SK-N-SH treated with all-trans-retinoic acid at 6 μM for 48 hours (cell line): Measurements from ENCODE around the gene PNPO.

Experiments
- OSR1 ChIP-seq: fragments of 250-450 bp; sonication (Bioruptor Pico); IDR thresholded peaks from 2 replicates; pipeline ENCODE4 v1.8.0; 2022; ENCODE audit warnings: moderate library complexity, mild to moderate bottlenecking, inconsistent platforms
- TF ChIP-seq, protein P1 (sequence below): fragments of 250-450 bp; sonication (Bioruptor Pico); IDR thresholded peaks from 2 replicates; pipeline ENCODE4 v1.8.0; 2020; ENCODE audit warnings: mild to moderate bottlenecking, moderate library complexity, borderline replicate concordance

DNA sequence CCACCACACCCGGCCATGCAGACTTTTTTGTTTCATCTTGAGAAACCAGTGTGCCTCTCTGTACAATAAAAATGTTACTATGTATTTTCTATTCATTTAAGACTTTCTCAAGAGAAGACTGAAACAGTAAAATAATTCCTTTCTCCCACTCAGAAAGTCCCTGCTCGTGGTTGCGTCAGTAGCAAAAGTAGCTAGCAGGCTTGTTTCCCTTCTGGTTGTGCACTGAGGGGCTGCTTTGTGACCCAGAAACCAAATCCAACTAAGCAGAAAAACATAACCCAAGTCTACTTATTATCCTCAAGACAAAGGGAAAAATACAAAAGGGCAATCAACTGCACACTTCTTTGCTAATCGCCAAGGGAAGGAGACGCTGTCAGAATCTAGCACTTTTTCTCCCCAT, 3.4 kb upstream of the PNPO start:
- TF ChIP-seq, protein P1, sequence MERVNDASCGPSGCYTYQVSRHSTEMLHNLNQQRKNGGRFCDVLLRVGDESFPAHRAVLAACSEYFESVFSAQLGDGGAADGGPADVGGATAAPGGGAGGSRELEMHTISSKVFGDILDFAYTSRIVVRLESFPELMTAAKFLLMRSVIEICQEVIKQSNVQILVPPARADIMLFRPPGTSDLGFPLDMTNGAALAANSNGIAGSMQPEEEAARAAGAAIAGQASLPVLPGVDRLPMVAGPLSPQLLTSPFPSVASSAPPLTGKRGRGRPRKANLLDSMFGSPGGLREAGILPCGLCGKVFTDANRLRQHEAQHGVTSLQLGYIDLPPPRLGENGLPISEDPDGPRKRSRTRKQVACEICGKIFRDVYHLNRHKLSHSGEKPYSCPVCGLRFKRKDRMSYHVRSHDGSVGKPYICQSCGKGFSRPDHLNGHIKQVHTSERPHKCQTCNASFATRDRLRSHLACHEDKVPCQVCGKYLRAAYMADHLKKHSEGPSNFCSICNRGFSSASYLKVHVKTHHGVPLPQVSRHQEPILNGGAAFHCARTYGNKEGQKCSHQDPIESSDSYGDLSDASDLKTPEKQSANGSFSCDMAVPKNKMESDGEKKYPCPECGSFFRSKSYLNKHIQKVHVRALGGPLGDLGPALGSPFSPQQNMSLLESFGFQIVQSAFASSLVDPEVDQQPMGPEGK (CRISPR knock-in tag): no peak
- no peak for TF ChIP-seq OSR1
